CD14-positive monocyte (primary cell): ENCODE results near the gene LNPEP. TPM values are rescaled to one million over a fixed set of nuclear protein-coding genes. Genes with fewer than 3 reads are reported as not detected.

ENCODE experiments used
- DNase-seq, 3 donors: peaks; one replicate each; pipeline ENCODE4 v3.0.0-alpha.2; 2011 to 2022
- H2AFZ ChIP-seq: 2 replicates; pipeline ENCODE4 v1.6.0; 2012; ENCODE audit warnings: mild to moderate bottlenecking, low read depth, low read length, inconsistent platforms; ENCODE audit not compliant: insufficient read depth, poor library complexity, severe bottlenecking
- H3K27ac ChIP-seq, 2 donors: 1 replicate in 1 of 2; 2 replicates in 1 of 2; pipeline ENCODE4 v1.5.1; 2012 to 2013; ENCODE audit warnings: low read length in 2 of 2, control low read depth in 1 of 2, inconsistent platforms in 1 of 2, low read depth in 1 of 2, mild to moderate bottlenecking in 1 of 2
- H3K27me3 ChIP-seq, 2 donors: one replicate each; pipeline versions ENCODE4 v1.6.0 to v1.6.1; 2011 to 2013; ENCODE audit warnings: low read length in 2 of 2; ENCODE audit not compliant: control insufficient read depth in 2 of 2, insufficient read depth in 2 of 2
- H3K36me3 ChIP-seq, 2 donors: replicated peaks in 1 of 2; 1 replicate in 1 of 2; 2 replicates in 1 of 2; pipeline versions ENCODE4 v1.5.1 to v1.6.1; 2012 to 2013; ENCODE audit warnings: low read length in 2 of 2, control low read depth in 1 of 2, inconsistent platforms in 1 of 2, mild to moderate bottlenecking in 1 of 2; ENCODE audit not compliant: insufficient read depth in 2 of 2, control insufficient read depth in 1 of 2
- H3K4me1 ChIP-seq, 2 donors: 1 replicate in 1 of 2; 2 replicates in 1 of 2; pipeline versions ENCODE4 v1.5.1 to v1.6.1; 2012 to 2013; ENCODE audit warnings: low read length in 2 of 2, control low read depth in 1 of 2, inconsistent platforms in 1 of 2, mild to moderate bottlenecking in 1 of 2, moderate library complexity in 1 of 2; ENCODE audit not compliant: insufficient read depth in 2 of 2, control insufficient read depth in 1 of 2
- H3K4me2 ChIP-seq: replicated peaks from 2 replicates; pipeline ENCODE3; 2012; ENCODE audit warnings: low read length, moderate library complexity, mild to moderate bottlenecking; ENCODE audit not compliant: poor library complexity, severe bottlenecking; ENCODE audit errors: extremely low read depth
- H3K4me3 ChIP-seq, 3 experiments: fragments of 200-600 bp in 1 of 3; sonication (generic) in 1 of 3; replicated peaks in 1 of 3; 1 replicate in 2 of 3; 2 replicates in 1 of 3; pipeline ENCODE4 v1.5.1; 2011 to 2013; ENCODE audit warnings: low read length in 3 of 3, mild to moderate bottlenecking in 3 of 3, control low read depth in 2 of 3, low read depth in 2 of 3, inconsistent platforms in 1 of 3, moderate library complexity in 1 of 3
- H3K79me2 ChIP-seq: 2 replicates; pipeline ENCODE4 v1.6.0; 2012; ENCODE audit warnings: mild to moderate bottlenecking, control low read depth, inconsistent platforms, low read length, moderate library complexity; ENCODE audit not compliant: insufficient read depth
- H3K9ac ChIP-seq: 2 replicates; pipeline ENCODE4 v1.6.0; 2017; ENCODE audit warnings: low read length, mild to moderate bottlenecking; ENCODE audit not compliant: insufficient read depth, poor library complexity, severe bottlenecking
- H3K9me3 ChIP-seq, 2 donors: replicated peaks in 1 of 2; 1 replicate in 1 of 2; 2 replicates in 1 of 2; pipeline versions ENCODE4 v1.5.1 to v1.6.1; 2012 to 2013; ENCODE audit warnings: low read length in 2 of 2, control low read depth in 1 of 2; ENCODE audit not compliant: control insufficient read depth in 1 of 2, insufficient read depth in 1 of 2
- H4K20me1 ChIP-seq: 2 replicates; pipeline ENCODE4 v1.6.0; 2012; ENCODE audit warnings: mild to moderate bottlenecking, low read length, control low read depth, moderate library complexity; ENCODE audit not compliant: insufficient read depth
- H3K27ac Mint-ChIP-seq, 7 donors: one replicate each; pipeline ENCODE4 v1.8.0; 2020; ENCODE audit warnings: mild to moderate bottlenecking in 7 of 7, mixed read lengths in 7 of 7, moderate library complexity in 6 of 7, inconsistent platforms in 2 of 7
- H3K27me3 Mint-ChIP-seq, 3 donors: one replicate each; pipeline ENCODE4 v1.8.0; 2021 to 2022; ENCODE audit warnings: low read depth in 3 of 3, mild to moderate bottlenecking in 3 of 3, mixed read lengths in 3 of 3, moderate library complexity in 3 of 3, inconsistent platforms in 1 of 3
- H3K36me3 Mint-ChIP-seq, 2 donors: one replicate each; pipeline ENCODE4 v1.8.0; 2020; ENCODE audit warnings: mixed read lengths in 2 of 2, inconsistent platforms in 1 of 2, mild to moderate bottlenecking in 1 of 2
- H3K4me1 Mint-ChIP-seq: one replicate; pipeline ENCODE4 v1.8.0; 2020; ENCODE audit warnings: mild to moderate bottlenecking, mixed read lengths
- H3K4me3 Mint-ChIP-seq, 2 donors: one replicate each; pipeline ENCODE4 v1.8.0; 2020; ENCODE audit warnings: mild to moderate bottlenecking in 2 of 2, mixed read lengths in 2 of 2, moderate library complexity in 1 of 2
- H3K9me3 Mint-ChIP-seq, 7 donors: one replicate each; pipeline ENCODE4 v1.8.0; 2020 to 2022; ENCODE audit warnings: mixed read lengths in 7 of 7, mild to moderate bottlenecking in 6 of 7, moderate library complexity in 6 of 7, inconsistent platforms in 2 of 7
- CTCF ChIP-seq: fragments of 200-600 bp; IDR thresholded peaks from one replicate; pipeline ENCODE4 v1.8.0; 2022; ENCODE audit warnings: antibody characterized with exemption, mild to moderate bottlenecking
- WGBS: methylation state at CpG from one replicate; pipeline ENCODE4 v1.1.5; 2013; ENCODE audit warnings: missing lambda C conversion rate; ENCODE audit not compliant: insufficient coverage; 5-methylcytosine and 5-hydroxymethylcytosine counted together
- intact Hi-C, 2 donors: fragments of 100-400 bp; cut with micrococcal nuclease; formaldehyde crosslinking; loops; one replicate each; pipeline versions ENCODE4 v1.15.0 to v1.15.1; 2023
- polyA plus RNA-seq, 3 donors: library from polyadenylated mRNA; depleted of rRNA in 1 of 3; unstranded in 2 of 3; stranded (reverse) in 1 of 3; fragments of 300-500 nt in 2 of 3; fragments of >200 nt in 1 of 3; fragmentation: Illumina TruSeq in 2 of 3; gene quantifications; 1 replicate in 2 of 3; 2 replicates in 1 of 3; pipeline ENCODE4 v1.2.3, GENCODE V29; 2012 to 2021

Gene LNPEP
- polyA plus RNA-seq, 3 donors: 9.2 to 22.5 (median 14.5) TPM

- WGBS: no CpG with 5 or more reads among the region's 4 CpGs
- Mint-ChIP-seq H3K4me3 (no peak overlapping the region), H3K4me1 (no peaks in the 10 kb centered on the region), H3K9me3 (peaks cover 0 to 2% (median 0%) of the 10 kb centered on the region in 7 donors), H3K36me3 (peaks cover 10 to 11% of the 10 kb centered on the region in 2 donors), H3K27ac (no peak overlapping the region), H3K27me3 (peaks cover 0 to 2% (median 2%) of the 10 kb centered on the region in 3 donors)
- Histone ChIP-seq H4K20me1 (no peaks in the 10 kb centered on the region), H3K27me3 (no peaks in the 10 kb centered on the region), H2AFZ (no peak overlapping the region), H3K27ac (no peak overlapping the region), H3K4me2 (no peak overlapping the region), H3K9ac (no peak overlapping the region), H3K79me2 (no peaks in the 10 kb centered on the region), H3K4me3 (no peak overlapping the region), H3K4me1 (no peaks in the 10 kb centered on the region), H3K36me3 (peaks cover 5 to 19% of the 10 kb centered on the region in 2 donors), H3K9me3 (no peaks in the 10 kb centered on the region)
- DNase-seq: no peak
- intact Hi-C loops: no loop called here
- TF ChIP-seq CTCF: no peak
These were observed 105.4 kb downstream of the LNPEP start for GRCh38 chr5:97041239-97041638.

GRCh38 chr5:97042996-97043395 is 107.1 kb downstream of the LNPEP start:
- no peaks in the 10 kb centered on the region for H3K4me1 Mint-ChIP-seq
- Histone ChIP-seq H3K79me2 (no peaks in the 10 kb centered on the region), H3K9ac (no peak overlapping the region), H3K27ac (no peak overlapping the region), H3K9me3 (no peaks in the 10 kb centered on the region), H4K20me1 (no peaks in the 10 kb centered on the region), H2AFZ (no peak overlapping the region), H3K4me2 (no peak overlapping the region), H3K36me3 (peaks cover 0 to 1% of the 10 kb centered on the region in 2 donors), H3K27me3 (no peaks in the 10 kb centered on the region), H3K4me3 (no peak overlapping the region), H3K4me1 (no peaks in the 10 kb centered on the region)
- H3K27me3 Mint-ChIP-seq: peaks cover 0 to 2% (median 2%) of the 10 kb centered on the region in 3 donors
- intact Hi-C loops: no loop called here
- whole genome bisulfite sequencing: no CpG with 5 or more reads among the region's 7 CpGs
- no peak overlapping the region for H3K4me3 Mint-ChIP-seq
- no peak for TF ChIP-seq CTCF
- peaks cover 0 to 2% (median 0%) of the 10 kb centered on the region in 7 donors for H3K9me3 Mint-ChIP-seq
- no peak overlapping the region for H3K27ac Mint-ChIP-seq
- H3K36me3 Mint-ChIP-seq: no peaks in the 10 kb centered on the region
- no peak for DNase-seq
